ENCODE results near the gene ALDOA. TPM values are rescaled to one million over a fixed set of nuclear protein-coding genes. Genes with fewer than 3 reads are reported as not detected.

ALDOA gene
- total RNA-seq, 1 donor: 792 TPM

GRCh38 chr16:30078744-30079143, 13.2 kb downstream of the ALDOA start:
- TF ChIP-seq CTCF (IDR thresholded peaks at IDR 0.05; ENCODE audit: insufficient read depth, low read length): no peak
- no peak overlapping the region for H3K4me3 ChIP-seq (ENCODE audit: low read depth, low read length)
- DNase-seq (ENCODE audit: low read depth): no peak

- DNase-seq (ENCODE audit: low read depth): no peak
- TF ChIP-seq CTCF (IDR thresholded peaks at IDR 0.05; ENCODE audit: insufficient read depth, low read length): no peak
- no peak overlapping the region for H3K4me3 ChIP-seq (ENCODE audit: low read depth, low read length)
Measured at GRCh38 chr16:30079480-30079879, 13.9 kb downstream of the ALDOA start.

- DNase-seq (ENCODE audit: low read depth): no peak
- no peak for TF ChIP-seq CTCF (IDR thresholded peaks at IDR 0.05; ENCODE audit: insufficient read depth, low read length)
- no peak overlapping the region for H3K4me3 ChIP-seq (ENCODE audit: low read depth, low read length)
Measured at GRCh38 chr16:30082545-30083090, 17.1 kb downstream of the ALDOA start.

- DNase-seq (ENCODE audit: low read depth): no peak
- TF ChIP-seq CTCF (IDR thresholded peaks at IDR 0.05; ENCODE audit: insufficient read depth, low read length): no peak
- no peak overlapping the region for H3K4me3 ChIP-seq (ENCODE audit: low read depth, low read length)
Measured at GRCh38 chr16:30083216-30084055, 17.9 kb downstream of the ALDOA start.

- no peak for TF ChIP-seq CTCF (IDR thresholded peaks at IDR 0.05; ENCODE audit: insufficient read depth, low read length)
- DNase-seq (ENCODE audit: low read depth): no peak
- no peak overlapping the region for H3K4me3 ChIP-seq (ENCODE audit: low read depth, low read length)
Measured at GRCh38 chr16:30084096-30084815, 18.7 kb downstream of the ALDOA start.

GRCh38 chr16:30084816-30085159, 19.2 kb downstream of the ALDOA start:
- no peak for TF ChIP-seq CTCF (IDR thresholded peaks at IDR 0.05; ENCODE audit: insufficient read depth, low read length)
- peak; percentile 67 for DNase-seq (ENCODE audit: low read depth)
- H3K4me3 ChIP-seq (ENCODE audit: low read depth, low read length): no peak overlapping the region
